Ovary (tissue), 3 donors: ENCODE measurements around the gene PRR23B.
"Not testable (repeated sequence)": the region's sequence is repeated elsewhere in the genome, so short reads cannot be mapped to it uniquely, and the experiment has no call there.

Experiments used
- EP300 ChIP-seq: sonication (generic); formaldehyde crosslinking; IDR thresholded peaks from one replicate; pipeline ENCODE4 v1.6.1; 2017; ENCODE audit warnings: antibody characterized with exemption
- POLR2A ChIP-seq: fragments of 450-650 bp; IDR thresholded peaks from one replicate; pipeline ENCODE4 v1.6.1; 2017; ENCODE audit warnings: antibody characterized with exemption, mild to moderate bottlenecking, moderate library complexity
- TF ChIP-seq, protein P1 (sequence below), 3 donors: fragments of 450-650 bp in 2 of 3; fragments of 200-600 bp in 1 of 3; IDR thresholded peaks; one replicate each; pipeline versions ENCODE4 v1.5.1 to v1.8.0; 2016 to 2022; ENCODE audit warnings: antibody characterized with exemption in 3 of 3, mild to moderate bottlenecking in 1 of 3
- donor health status: DM: no; HTN: no; CAD: no.

DNA sequence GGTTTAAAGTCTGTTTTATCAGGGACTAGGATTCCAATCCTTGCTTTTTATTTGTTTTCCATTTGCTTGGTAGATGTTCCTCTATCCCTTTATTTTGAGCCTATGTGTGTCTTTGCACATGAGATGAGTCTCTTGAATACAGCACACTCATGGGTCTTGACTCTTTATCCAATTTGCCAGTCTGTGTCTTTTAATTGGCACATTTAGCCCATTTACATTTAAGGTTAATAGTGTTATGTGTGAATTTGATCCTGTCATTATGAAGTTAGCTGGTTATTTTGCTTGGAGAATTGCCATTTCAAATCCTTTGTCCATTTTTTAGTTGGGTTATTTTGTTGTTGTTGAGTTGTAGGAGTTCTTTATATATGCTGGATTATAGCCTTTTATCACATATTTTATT, 9.8 kb upstream of the PRR23B start:
- TF ChIP-seq, protein P1, sequence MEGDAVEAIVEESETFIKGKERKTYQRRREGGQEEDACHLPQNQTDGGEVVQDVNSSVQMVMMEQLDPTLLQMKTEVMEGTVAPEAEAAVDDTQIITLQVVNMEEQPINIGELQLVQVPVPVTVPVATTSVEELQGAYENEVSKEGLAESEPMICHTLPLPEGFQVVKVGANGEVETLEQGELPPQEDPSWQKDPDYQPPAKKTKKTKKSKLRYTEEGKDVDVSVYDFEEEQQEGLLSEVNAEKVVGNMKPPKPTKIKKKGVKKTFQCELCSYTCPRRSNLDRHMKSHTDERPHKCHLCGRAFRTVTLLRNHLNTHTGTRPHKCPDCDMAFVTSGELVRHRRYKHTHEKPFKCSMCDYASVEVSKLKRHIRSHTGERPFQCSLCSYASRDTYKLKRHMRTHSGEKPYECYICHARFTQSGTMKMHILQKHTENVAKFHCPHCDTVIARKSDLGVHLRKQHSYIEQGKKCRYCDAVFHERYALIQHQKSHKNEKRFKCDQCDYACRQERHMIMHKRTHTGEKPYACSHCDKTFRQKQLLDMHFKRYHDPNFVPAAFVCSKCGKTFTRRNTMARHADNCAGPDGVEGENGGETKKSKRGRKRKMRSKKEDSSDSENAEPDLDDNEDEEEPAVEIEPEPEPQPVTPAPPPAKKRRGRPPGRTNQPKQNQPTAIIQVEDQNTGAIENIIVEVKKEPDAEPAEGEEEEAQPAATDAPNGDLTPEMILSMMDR (IDR thresholded peaks at IDR 0.05), result not testable (repeated sequence)
- TF ChIP-seq POLR2A, EP300: not testable (repeated sequence)
